Raji (cell line): Measurements from ENCODE around the gene HOXD12.

Source experiments
- POLR2A ChIP-seq: IDR thresholded peaks from 2 replicates; pipeline ENCODE4 v1.6.1; 2011; ENCODE audit warnings: low read depth, low read length, control low read depth; ENCODE audit not compliant: insufficient read depth

Gene HOXD12

DNA sequence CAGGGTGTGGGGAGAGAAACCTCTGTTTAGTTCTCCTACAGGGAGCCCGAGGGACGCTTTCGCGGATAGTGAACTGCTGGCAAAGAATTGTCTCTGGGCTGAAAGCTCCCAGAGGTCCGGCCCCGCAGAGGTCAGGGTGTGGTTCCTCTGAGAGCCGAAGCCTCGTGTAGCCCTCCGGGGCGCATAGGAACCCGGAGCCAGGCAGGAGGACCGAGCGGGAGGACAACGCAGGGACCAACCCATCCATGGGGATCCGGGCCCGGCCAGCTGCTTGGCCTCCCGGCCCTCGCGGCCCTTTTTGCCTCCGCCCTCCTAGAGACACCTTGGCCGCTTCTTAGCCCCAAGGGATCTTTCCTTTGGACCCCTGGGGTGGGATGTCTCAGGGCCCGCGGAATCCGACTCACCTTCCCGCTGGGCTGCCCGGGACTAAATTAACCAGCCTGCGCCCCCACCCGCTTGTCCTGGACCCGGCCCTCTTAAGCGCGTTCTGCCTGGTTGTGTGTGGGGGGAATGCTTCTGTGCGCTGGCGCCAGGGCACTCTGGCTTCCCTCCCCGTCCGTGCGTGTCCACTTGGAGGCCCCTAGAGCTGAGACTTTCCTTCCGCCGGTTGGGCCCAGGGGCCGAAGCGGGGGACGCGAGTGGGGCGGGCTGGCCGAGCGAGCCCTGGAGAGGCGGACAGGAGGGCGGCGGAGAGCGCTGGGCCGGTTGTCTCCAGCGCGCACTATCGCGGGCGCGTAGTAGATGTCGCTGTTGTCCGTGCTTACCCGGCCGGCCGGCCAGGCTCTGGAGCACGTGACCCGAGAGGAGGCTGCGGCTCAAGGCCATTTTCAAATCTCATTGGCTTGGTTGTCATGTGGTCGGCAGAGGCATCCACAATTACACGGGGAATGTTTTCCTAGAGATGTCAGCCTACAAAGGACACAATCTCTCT, 16.6 kb downstream of the HOXD12 start, which contains the start of gene HOXD10:
TSS of gene HOXD10 (plus strand) at position 896 of the 931 bp plus-strand sequence. CDS start 56 bp downstream, outside the sequence.
- no peak for TF ChIP-seq POLR2A

DNA sequence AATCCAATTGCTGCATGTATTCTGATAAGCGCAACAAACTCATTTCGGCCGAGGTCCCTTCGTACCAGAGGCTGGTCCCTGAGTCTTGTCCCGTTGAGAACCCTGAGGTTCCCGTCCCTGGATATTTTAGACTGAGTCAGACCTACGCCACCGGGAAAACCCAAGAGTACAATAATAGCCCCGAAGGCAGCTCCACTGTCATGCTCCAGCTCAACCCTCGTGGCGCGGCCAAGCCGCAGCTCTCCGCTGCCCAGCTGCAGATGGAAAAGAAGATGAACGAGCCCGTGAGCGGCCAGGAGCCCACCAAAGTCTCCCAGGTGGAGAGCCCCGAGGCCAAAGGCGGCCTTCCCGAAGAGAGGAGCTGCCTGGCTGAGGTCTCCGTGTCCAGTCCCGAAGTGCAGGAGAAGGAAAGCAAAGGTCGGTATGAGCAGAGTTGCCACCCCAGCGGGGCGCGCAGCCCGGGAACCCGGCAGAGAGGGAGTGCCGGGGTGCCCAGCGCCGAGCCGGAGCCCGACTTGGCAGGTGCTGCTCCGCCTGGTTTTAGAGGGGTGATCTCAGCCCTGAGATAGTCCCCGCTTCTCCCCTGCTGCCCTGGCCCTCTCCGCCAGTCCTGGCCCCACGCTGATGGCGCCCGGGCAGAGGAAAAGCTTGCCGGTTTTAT, 17.7 kb downstream of the HOXD12 start:
- TF ChIP-seq POLR2A, result no peak

DNA sequence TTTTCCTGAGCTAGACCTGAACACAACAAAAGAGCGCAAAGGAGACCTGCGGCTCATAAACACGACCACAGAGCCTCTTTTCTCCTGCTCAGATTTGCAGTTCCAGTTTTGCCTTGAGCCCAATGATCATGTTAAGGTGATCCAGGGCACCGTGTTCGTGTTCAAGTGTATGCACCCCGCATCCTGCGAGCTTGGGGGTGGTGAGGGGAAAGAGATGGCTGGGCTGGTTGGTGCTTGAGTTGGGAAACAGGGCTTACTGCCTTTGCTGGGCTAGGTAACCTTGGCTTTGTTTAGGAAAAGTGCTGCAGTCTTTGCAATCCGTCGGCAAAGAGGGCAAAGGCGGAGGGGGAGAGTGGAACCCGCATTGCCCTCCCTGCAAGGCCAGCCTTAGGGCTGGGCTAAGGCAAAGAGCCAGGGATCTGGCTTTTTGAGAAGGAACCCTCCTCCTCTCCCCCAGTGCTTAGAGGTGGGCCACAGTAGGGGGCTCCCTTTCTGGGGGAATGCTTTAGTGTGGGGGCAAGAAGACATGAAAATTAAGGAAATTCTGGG, 18.3 kb downstream of the HOXD12 start:
- TF ChIP-seq POLR2A, result no peak

DNA sequence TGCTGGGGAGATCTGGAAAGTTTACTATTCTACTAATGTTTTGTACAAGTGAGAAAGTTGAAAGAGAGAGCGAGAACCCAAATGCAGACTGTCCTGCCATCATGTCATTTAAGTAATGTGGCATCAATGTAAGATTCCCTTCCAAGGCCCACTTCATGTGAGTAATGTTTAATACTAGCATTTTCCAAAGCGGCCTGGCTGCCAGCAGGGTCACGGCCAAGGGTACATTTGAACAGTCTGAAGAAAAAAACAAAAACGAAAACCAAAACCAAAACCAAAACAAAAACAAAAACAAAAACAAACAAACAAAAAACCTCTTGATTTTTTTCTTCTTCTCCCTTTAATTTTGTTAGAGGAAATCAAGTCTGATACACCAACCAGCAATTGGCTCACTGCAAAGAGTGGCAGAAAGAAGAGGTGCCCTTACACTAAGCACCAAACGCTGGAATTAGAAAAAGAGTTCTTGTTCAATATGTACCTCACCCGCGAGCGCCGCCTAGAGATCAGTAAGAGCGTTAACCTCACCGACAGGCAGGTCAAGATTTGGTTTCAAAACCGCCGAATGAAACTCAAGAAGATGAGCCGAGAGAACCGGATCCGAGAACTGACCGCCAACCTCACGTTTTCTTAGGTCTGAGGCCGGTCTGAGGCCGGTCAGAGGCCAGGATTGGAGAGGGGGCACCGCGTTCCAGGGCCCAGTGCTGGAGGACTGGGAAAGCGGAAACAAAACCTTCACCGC, 19.2 kb downstream of the HOXD12 start:
- no peak for TF ChIP-seq POLR2A

DNA sequence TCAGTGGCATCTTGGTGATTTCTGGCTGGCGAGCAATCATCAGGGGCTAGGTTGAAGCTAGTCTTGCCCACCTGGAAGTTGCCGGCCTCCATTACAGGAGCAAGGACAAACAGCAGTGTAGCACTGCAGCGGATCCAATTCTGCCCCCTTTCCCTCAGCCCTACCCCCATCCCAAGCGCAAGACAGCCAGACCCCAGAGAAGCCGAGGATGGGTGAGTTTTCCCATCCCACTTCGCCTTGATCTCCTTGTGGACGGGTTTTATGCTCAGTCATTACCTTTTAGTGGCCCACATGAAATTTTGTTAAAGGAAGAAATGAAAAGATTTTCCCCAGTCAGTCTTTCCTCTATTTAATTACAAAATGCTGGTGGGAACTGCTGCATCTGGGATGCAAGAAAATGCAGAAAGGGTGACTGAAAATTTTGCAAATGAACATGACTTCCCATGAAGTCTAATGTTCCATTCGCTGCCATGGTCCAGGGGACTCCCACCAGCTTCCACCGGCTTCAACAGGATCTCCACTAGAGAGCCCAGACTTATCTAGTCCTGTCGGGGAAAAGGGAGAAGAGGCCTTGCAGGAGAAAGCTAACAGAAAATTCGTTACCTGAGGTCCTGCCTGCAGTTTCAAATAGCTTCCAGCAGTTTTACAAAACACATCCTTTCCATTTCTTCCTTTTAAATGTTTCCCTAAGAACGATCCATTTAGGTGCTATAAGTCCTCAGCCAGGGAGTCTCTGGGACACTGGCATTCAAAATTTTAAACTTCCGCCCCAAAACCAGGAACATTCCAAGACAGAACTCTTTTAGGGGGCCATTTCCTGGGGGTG, 21.0 kb downstream of the HOXD12 start:
- TF ChIP-seq POLR2A, result no peak

DNA sequence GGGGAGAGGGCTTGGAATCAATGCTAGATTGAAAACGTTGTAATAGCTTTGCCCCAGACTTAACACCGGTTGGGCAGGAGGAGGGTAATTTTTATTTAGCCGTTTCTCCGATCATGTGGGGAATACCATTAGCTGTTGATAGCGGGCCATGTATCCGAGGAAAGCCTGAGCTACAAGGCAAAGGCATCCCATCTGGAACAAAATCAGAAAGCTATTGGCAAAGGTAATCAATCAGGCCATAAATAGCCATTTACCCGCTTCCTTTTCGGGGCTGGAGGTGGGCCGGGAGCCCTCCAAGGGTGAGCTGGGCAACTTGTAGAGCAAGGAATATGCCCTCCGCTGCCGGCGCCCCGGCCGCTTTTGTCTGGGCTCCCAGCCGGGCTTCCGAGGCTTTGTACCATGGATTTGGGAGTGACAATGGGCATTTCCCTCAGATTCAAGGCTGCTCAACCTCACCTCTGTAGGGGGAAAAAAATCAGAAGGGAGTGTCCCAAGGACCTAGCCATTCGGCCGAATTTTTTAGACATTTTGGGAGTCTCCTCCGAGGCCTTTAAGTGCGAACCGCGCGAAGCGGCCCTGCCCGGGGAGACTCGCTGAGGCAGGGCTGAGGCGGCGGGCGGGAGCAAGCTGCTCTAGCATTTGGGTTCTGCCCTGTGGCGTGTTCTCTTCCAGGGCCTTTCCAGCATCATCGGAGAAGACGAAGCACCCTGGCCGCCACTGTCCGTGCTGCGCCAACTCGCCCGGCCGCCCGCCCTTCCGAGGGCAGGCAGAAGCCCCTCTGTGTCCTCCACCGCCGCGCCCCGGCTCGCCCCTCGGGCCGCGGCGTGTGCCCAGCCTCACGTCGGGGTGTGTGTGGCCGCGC, 21.8 kb downstream of the HOXD12 start:
- no peak for TF ChIP-seq POLR2A

DNA sequence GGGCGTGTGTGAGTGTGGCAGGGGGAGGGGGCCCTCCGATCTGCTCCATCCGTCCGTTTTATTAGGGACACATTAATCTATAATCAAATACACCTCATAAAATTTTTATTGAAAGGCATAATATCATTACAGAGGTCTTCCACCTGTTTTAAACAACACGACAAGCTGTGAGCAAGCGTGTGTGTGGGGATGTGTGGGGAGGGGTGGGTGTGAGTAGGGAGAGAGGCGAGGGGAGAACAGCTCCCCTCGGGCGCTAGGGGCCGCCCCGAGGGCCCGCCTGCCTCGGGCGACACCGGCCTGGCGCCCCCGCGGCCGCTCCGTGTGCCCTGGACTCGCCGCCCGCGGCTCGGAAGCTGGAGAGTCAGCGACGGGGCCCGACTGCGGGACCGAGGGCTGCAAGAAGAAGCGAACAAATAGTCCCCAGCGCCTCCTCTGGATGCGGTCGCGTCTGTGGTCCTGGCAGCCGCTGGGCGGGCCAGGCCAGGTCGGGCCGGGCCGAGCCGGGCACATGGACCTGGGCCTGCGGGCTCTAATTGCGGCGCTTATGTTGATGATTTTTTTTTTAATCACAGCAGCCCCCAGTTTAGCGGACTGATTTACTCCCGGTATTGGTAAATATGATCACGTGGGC, 22.6 kb downstream of the HOXD12 start:
- no peak for TF ChIP-seq POLR2A

DNA sequence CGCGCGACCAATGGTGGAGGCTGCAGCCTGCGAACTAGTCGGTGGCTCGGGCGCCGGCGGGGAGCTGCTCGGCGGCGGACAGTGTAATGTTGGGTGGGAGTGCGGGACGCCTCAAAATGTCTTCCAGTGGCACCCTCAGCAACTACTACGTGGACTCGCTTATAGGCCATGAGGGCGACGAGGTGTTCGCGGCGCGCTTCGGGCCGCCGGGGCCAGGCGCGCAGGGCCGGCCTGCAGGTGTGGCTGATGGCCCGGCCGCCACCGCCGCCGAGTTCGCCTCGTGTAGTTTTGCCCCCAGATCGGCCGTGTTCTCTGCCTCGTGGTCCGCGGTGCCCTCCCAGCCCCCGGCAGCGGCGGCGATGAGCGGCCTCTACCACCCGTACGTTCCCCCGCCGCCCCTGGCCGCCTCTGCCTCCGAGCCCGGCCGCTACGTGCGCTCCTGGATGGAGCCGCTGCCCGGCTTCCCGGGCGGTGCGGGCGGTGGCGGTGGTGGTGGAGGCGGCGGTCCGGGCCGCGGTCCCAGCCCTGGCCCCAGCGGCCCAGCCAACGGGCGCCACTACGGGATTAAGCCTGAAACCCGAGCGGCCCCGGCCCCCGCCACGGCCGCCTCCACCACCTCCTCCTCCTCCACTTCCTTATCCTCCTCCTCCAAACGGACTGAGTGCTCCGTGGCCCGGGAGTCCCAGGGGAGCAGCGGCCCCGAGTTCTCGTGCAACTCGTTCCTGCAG, 23.3 kb downstream of the HOXD12 start, which contains the start of gene HOXD9:
TSS of gene HOXD9 (plus strand) at position 37 of the 728 bp plus-strand sequence. CDS start at position 87, 50 bp downstream.
- TF ChIP-seq POLR2A, result no peak

DNA sequence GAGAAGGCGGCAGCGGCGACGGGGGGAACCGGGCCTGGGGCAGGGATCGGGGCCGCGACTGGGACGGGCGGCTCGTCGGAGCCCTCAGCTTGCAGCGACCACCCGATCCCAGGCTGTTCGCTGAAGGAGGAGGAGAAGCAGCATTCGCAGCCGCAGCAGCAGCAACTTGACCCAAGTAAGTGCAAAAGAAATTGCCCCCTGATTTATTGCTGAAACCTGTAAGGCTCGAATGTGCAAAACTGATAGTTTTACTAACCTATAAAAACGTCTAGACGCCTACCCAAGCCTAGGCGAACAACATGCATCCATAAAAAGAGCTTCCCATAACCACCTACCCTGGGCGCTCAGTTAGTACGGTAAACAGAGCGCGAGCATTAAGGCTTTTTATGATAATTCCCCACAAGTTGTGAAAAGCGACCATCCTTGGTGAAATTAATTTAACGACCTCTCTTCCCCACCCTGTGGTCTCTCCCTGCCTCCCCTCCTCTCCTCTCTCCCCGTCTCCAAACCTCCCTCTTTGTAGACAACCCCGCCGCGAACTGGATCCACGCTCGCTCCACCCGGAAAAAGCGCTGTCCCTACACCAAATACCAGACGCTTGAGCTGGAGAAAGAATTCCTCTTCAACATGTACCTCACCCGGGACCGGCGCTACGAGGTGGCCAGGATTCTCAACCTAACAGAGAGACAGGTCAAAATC, 24.0 kb downstream of the HOXD12 start:
- no peak for TF ChIP-seq POLR2A

DNA sequence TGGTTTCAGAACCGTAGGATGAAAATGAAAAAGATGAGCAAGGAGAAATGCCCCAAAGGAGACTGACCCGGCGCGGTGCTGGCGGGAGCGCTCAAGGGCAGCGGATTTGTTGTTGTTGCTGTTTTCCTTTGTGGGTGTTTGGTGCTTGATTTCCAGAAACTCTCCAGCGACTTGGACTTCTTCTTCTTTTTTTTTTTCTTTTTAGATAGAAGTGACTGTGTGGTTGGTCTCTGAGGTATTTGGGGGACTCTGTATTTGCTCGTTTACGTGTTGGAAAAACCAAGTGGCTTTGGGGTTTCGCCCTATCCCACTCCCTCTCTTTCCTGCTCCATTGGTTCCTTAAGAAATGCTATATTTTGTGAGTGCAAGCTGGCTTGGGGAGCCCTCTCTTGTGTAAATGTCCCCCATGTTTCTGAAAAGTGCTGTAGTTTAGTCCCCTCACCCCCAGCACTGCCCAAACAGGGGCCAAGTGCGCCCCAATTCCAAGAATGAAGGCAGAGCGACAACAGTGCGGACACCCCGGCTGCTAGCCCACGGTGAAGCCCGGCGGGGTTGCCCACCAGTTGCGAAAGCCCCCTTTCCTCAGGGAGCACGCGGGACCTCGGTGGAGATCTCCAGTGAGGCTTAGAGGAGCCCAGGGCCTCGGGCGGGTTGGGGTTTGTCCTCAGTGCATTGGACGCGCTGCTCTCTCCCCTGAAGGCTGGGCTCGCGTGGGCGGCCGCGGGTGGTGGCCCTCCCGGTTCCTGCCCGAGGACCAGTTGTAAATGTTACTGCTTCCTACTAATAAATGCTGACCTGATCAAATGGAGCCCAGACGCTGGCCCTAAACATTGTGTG, 24.7 kb downstream of the HOXD12 start:
- TF ChIP-seq POLR2A, result no peak
